IMR-90 (cell line): ENCODE measurements around the gene CTAGE9. TPM values are rescaled to one million over a fixed set of nuclear protein-coding genes. Genes with fewer than 3 reads are reported as not detected.

ENCODE experiments used
- ATAC-seq: fragments of 200-7000 bp; cut with Tn5 transposase; 2 replicates; pipeline ENCODE4 v1.9.1; 2020; ENCODE audit warnings: low read depth, mild to moderate bottlenecking, moderate library complexity
- BruUV-seq: library from RNA; stranded (reverse); fragments of 400-500 nt; replicated peaks from 2 replicates; lab custom pipeline; 2021; lab: Mats Ljungman, UMichigan
- CTCF ChIA-PET: fragments of 300-600 bp; formaldehyde crosslinking; extraction: SDS; loops from one replicate; lab custom pipeline; 2021; ENCODE audit warnings: antibody characterized with exemption; lab: Yijun Ruan, JAX
- POLR2A ChIA-PET: fragments of 300-600 bp; sonication (Branson Sonifier 250); formaldehyde crosslinking; loops from one replicate; lab custom pipeline; 2022; ENCODE audit warnings: antibody characterized with exemption; ENCODE audit not compliant: unreplicated experiment; lab: Charles Lee
- DNase-seq: peaks from one replicate; pipeline ENCODE4 v3.0.0; 2013
- H2AFZ ChIP-seq: replicated peaks from 2 replicates; pipeline ENCODE3; 2013; ENCODE audit warnings: low read length, mild to moderate bottlenecking; ENCODE audit not compliant: poor library complexity
- H2AK5ac ChIP-seq: 2 replicates; pipeline ENCODE4 v1.6.1; 2013; ENCODE audit warnings: low read depth, low read length, inconsistent platforms
- H2AK9ac ChIP-seq: replicated peaks from 2 replicates; pipeline ENCODE3; 2013; ENCODE audit warnings: mild to moderate bottlenecking, low read depth, low read length, moderate library complexity; ENCODE audit not compliant: poor library complexity
- H2BK120ac ChIP-seq: 2 replicates; pipeline ENCODE4 v1.6.1; 2013; ENCODE audit warnings: low read depth, low read length, inconsistent platforms
- H2BK15ac ChIP-seq: 3 replicates; pipeline ENCODE4 v1.6.1; 2013; ENCODE audit warnings: low read depth, low read length, inconsistent platforms
- H2BK20ac ChIP-seq: 2 replicates; pipeline ENCODE4 v1.6.1; 2013; ENCODE audit warnings: low read depth, mild to moderate bottlenecking, inconsistent platforms, low read length, moderate library complexity
- H2BK5ac ChIP-seq: 2 replicates; pipeline ENCODE4 v1.6.1; 2013; ENCODE audit warnings: mild to moderate bottlenecking, low read depth, low read length, inconsistent platforms; ENCODE audit not compliant: poor library complexity, severe bottlenecking
- H3K14ac ChIP-seq: replicated peaks from 2 replicates; pipeline ENCODE4 v1.6.1; 2013; ENCODE audit warnings: low read depth, low read length, inconsistent platforms
- H3K18ac ChIP-seq: 2 replicates; pipeline ENCODE4 v1.6.1; 2013; ENCODE audit warnings: low read depth, low read length, control low read depth
- H3K23ac ChIP-seq: 2 replicates; pipeline ENCODE4 v1.6.1; 2013; ENCODE audit warnings: low read depth, low read length, inconsistent platforms
- H3K27ac ChIP-seq: 2 replicates; pipeline ENCODE4 v1.5.1; 2013; ENCODE audit warnings: mild to moderate bottlenecking, control low read depth, low read length; ENCODE audit not compliant: insufficient read depth
- H3K27me3 ChIP-seq: 2 replicates; pipeline ENCODE4 v1.6.1; 2013; ENCODE audit warnings: low read length; ENCODE audit not compliant: control insufficient read depth, insufficient read depth
- H3K36me3 ChIP-seq: 2 replicates; pipeline ENCODE4 v1.6.1; 2013; ENCODE audit warnings: low read length, mixed read lengths; ENCODE audit not compliant: control insufficient read depth, insufficient read depth
- H3K4ac ChIP-seq: 2 replicates; pipeline ENCODE4 v1.6.1; 2013; ENCODE audit warnings: low read depth, low read length, inconsistent platforms
- H3K4me1 ChIP-seq: 2 replicates; pipeline ENCODE4 v1.6.1; 2013; ENCODE audit warnings: low read length, mixed read lengths; ENCODE audit not compliant: control insufficient read depth, insufficient read depth
- H3K4me2 ChIP-seq: 2 replicates; pipeline ENCODE4 v1.6.1; 2013; ENCODE audit warnings: low read depth, mild to moderate bottlenecking, control low read depth, low read length, moderate library complexity
- H3K4me3 ChIP-seq: 2 replicates; pipeline ENCODE4 v1.5.1; 2013; ENCODE audit warnings: low read depth, mild to moderate bottlenecking, control low read depth, low read length, moderate library complexity; ENCODE audit not compliant: insufficient read depth
- H3K56ac ChIP-seq: 2 replicates; pipeline ENCODE4 v1.6.1; 2013; ENCODE audit warnings: low read length, inconsistent platforms; ENCODE audit not compliant: insufficient read depth; ENCODE audit errors: extremely low read depth
- H3K79me1 ChIP-seq, 2 experiments: 2 replicates each; pipeline ENCODE4 v1.6.1; 2013; ENCODE audit warnings: low read length in 2 of 2, inconsistent platforms in 1 of 2, low read depth in 1 of 2
- H3K9ac ChIP-seq: 2 replicates; pipeline ENCODE4 v1.6.1; 2013; ENCODE audit warnings: low read depth, low read length, control low read depth
- H3K9me1 ChIP-seq: 2 replicates; pipeline ENCODE4 v1.6.1; 2013; ENCODE audit warnings: low read length, inconsistent platforms; ENCODE audit not compliant: insufficient read depth
- H3K9me3 ChIP-seq: 2 replicates; pipeline ENCODE4 v1.6.1; 2013; ENCODE audit warnings: low read length; ENCODE audit not compliant: control insufficient read depth, insufficient read depth
- H4K20me1 ChIP-seq: 2 replicates; pipeline ENCODE4 v1.6.1; 2013; ENCODE audit warnings: low read length, inconsistent platforms; ENCODE audit not compliant: insufficient read depth
- H4K5ac ChIP-seq: 2 replicates; pipeline ENCODE4 v1.6.1; 2013; ENCODE audit warnings: mild to moderate bottlenecking, low read depth, low read length, control low read depth
- H4K8ac ChIP-seq, 2 experiments: 2 replicates each; pipeline ENCODE4 v1.6.1; 2013; ENCODE audit warnings: low read depth in 2 of 2, low read length in 2 of 2, control low read depth in 1 of 2, inconsistent platforms in 1 of 2
- H4K91ac ChIP-seq: 2 replicates; pipeline ENCODE4 v1.6.1; 2013; ENCODE audit warnings: low read depth, low read length, inconsistent platforms; ENCODE audit not compliant: insufficient read depth
- CHD1 ChIP-seq: IDR thresholded peaks from 2 replicates; pipeline ENCODE4 v1.6.1; 2012; ENCODE audit warnings: low read depth, low read length, improper control_type of control experiment
- CTCF ChIP-seq: conservative IDR thresholded peaks from 2 replicates; pipeline ENCODE4 v1.5.1; 2012; ENCODE audit warnings: mild to moderate bottlenecking, low read depth, low read length, improper control_type of control experiment
- FOS ChIP-seq: fragments of 150-350 bp; IDR thresholded peaks from 2 replicates; pipeline ENCODE4 v1.6.1; 2016; ENCODE audit warnings: low read depth, low read length
- MAFK ChIP-seq: IDR thresholded peaks from 2 replicates; pipeline ENCODE4 v1.6.1; 2012; ENCODE audit warnings: low read depth, low read length, improper control_type of control experiment
- MAZ ChIP-seq: IDR thresholded peaks from 2 replicates; pipeline ENCODE4 v1.6.1; 2012; ENCODE audit warnings: low read depth, mild to moderate bottlenecking, low read length, improper control_type of control experiment, moderate library complexity, borderline replicate concordance
- MXI1 ChIP-seq: IDR thresholded peaks from 2 replicates; pipeline ENCODE4 v1.6.1; 2012; ENCODE audit warnings: low read depth, mild to moderate bottlenecking, low read length, moderate library complexity, borderline replicate concordance
- RCOR1 ChIP-seq: IDR thresholded peaks from 2 replicates; pipeline ENCODE4 v1.6.1; 2012; ENCODE audit warnings: mild to moderate bottlenecking, low read length, improper control_type of control experiment; ENCODE audit not compliant: insufficient replicate concordance
- WGBS, 2 experiments: methylation state at CpG; one replicate each; pipeline versions ENCODE4 v1.1.5 to v1.1.7; 2013; ENCODE audit warnings: missing lambda C conversion rate in 2 of 2; ENCODE audit not compliant: insufficient read length in 1 of 2; ENCODE audit errors: extremely low coverage in 2 of 2; 5-methylcytosine and 5-hydroxymethylcytosine counted together
- dilution Hi-C: fragments of 300-500 bp; cut with HindIII; formaldehyde crosslinking; loops from one replicate; pipeline ENCODE4 v1.14.3; 2018; ENCODE audit warnings: low sequenced_read_pairs; ENCODE audit not compliant: unreplicated experiment
- in situ Hi-C: fragments of 300-500 bp; cut with MboI; formaldehyde crosslinking; loops from 3 replicates; pipeline ENCODE4 v1.14.3; 2019; ENCODE audit warnings: low sequenced_read_pairs, inconsistent platforms, mixed read lengths
- intact Hi-C: fragments of 100-400 bp; cut with micrococcal nuclease; formaldehyde crosslinking; loops from 2 replicates; pipeline ENCODE4 v1.10.0; 2022
- polyA plus RNA-seq, 3 experiments: library from polyadenylated mRNA; depleted of rRNA; stranded (reverse); fragments of >200 nt; gene quantifications; 2 replicates each; pipeline ENCODE4 v1.2.3, GENCODE V29; 2012; ENCODE audit warnings: low replicate concordance in 1 of 3
- total RNA-seq: library from RNA; depleted of rRNA; stranded (reverse); fragments of >200 nt; gene quantifications from 2 replicates; pipeline ENCODE4 v1.2.3, GENCODE V29; 2012
- TF ChIP-seq, protein P1 (sequence below): fragments of 150-350 bp; IDR thresholded peaks from 2 replicates; pipeline ENCODE4 v1.6.1; 2016; ENCODE audit warnings: low read depth, mild to moderate bottlenecking, low read length, moderate library complexity, borderline replicate concordance
- TF ChIP-seq, protein P2 (sequence below): fragments of 150-350 bp; IDR thresholded peaks from 2 replicates; pipeline ENCODE4 v1.6.1; 2017; ENCODE audit warnings: mild to moderate bottlenecking, antibody characterized with exemption, low read length, low read depth

Gene CTAGE9
- total and polyA plus RNA-seq, 2 of the 4 experiments (the other 2 are of a cell fraction): not detected

DNA sequence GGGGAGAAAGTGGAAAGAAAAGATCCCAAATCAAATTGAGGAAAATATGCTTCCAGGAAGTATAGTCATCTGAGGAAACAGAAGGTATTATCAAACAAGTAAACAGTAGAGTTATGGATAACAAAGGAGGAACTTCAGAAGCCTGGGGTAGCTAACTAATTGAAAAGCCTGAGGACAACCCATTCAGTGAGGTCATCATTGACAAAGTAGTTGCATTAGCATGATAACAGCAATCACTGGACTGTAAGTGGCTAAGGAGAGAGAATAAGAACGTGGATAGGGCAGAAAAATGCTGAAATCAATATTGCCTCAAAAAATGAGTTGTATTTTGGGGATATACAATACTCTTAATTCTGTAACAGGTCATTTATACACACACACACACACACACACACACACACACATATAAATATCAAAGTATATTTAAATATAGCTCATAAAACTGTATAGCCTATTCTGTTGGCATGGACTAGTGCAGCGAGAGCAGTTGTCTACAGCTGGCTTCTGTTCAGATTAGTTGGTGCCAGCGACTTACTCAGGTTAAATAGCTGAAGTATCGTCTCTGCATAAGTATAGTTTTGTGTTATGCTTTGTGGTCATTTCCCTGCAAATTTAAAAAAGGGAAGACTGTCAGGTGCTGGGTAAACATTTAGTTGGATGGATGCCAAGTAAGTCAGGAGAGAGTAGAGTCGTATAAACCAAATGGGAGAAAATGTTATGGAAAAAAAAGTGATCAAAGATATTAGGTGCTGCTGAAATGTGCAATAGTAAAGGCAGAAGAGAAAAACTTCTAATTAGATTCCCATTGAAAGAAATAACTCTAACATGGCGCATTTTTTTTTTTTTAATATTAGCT lies 33.8 kb upstream of the CTAGE9 start:
- no peaks in the 10 kb centered on the region for H3K27me3 ChIP-seq
- no peaks in the 10 kb centered on the region for H3K9me1 ChIP-seq
- no peak overlapping the region for H3K4me2 ChIP-seq
- H3K4me3 ChIP-seq: no peak overlapping the region
- no peak overlapping the region for H2BK120ac ChIP-seq
- no peak overlapping the region for H3K4ac ChIP-seq
- no peaks in the 10 kb centered on the region for H3K4me1 ChIP-seq
- H3K9me3 ChIP-seq: no peaks in the 10 kb centered on the region
- no peak overlapping the region for H3K14ac ChIP-seq
- H2AK5ac ChIP-seq: no peak overlapping the region
- no peak overlapping the region for H2AK9ac ChIP-seq
- no peak overlapping the region for H3K27ac ChIP-seq
- TF ChIP-seq MAZ (no peak), CTCF (no peak), MXI1 (no peak), CHD1 (no peak), FOS (no peak), RCOR1 (no peak), MAFK (no peak)
- TF ChIP-seq, protein P1, sequence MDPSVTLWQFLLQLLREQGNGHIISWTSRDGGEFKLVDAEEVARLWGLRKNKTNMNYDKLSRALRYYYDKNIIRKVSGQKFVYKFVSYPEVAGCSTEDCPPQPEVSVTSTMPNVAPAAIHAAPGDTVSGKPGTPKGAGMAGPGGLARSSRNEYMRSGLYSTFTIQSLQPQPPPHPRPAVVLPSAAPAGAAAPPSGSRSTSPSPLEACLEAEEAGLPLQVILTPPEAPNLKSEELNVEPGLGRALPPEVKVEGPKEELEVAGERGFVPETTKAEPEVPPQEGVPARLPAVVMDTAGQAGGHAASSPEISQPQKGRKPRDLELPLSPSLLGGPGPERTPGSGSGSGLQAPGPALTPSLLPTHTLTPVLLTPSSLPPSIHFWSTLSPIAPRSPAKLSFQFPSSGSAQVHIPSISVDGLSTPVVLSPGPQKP: no peak
- TF ChIP-seq, protein P2, sequence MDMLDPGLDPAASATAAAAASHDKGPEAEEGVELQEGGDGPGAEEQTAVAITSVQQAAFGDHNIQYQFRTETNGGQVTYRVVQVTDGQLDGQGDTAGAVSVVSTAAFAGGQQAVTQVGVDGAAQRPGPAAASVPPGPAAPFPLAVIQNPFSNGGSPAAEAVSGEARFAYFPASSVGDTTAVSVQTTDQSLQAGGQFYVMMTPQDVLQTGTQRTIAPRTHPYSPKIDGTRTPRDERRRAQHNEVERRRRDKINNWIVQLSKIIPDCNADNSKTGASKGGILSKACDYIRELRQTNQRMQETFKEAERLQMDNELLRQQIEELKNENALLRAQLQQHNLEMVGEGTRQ: no peak
- H3K36me3 ChIP-seq: no peaks in the 10 kb centered on the region
- in situ Hi-C loops: no loop called here
- H2BK5ac ChIP-seq: no peak overlapping the region
- no peak overlapping the region for H4K8ac ChIP-seq
- no peak overlapping the region for H3K56ac ChIP-seq
- POLR2A ChIA-PET: no interaction called here
- no peak overlapping the region for H4K5ac ChIP-seq
- H2AFZ ChIP-seq: no peak overlapping the region
- no peak overlapping the region for H3K9ac ChIP-seq
- CTCF ChIA-PET: no interaction called here
- no peak for ATAC-seq
- intact Hi-C loops: no loop called here
- DNase-seq: no peak
- no TSS peak for BruUV-seq
- no peak overlapping the region for H2BK20ac ChIP-seq
- 40% methylated on average over 1 of the region's 6 CpGs; no CpG with 5 or more reads in 1 of the 2 experiments for WGBS, 2 experiments
- no peak overlapping the region for H3K18ac ChIP-seq
- dilution Hi-C loops: no loop called here
- no peak overlapping the region for H3K23ac ChIP-seq
- no peak overlapping the region for H4K91ac ChIP-seq
- no peak overlapping the region for H2BK15ac ChIP-seq
- no peaks in the 10 kb centered on the region for H3K79me1 ChIP-seq
- no peaks in the 10 kb centered on the region for H4K20me1 ChIP-seq
